ENCODE data around the gene ANO9. TPM values are rescaled to one million over a fixed set of nuclear protein-coding genes. Genes with fewer than 3 reads are reported as not detected.
"Not testable (repeated sequence)": the region's sequence is repeated elsewhere in the genome, so short reads cannot be mapped to it uniquely, and the experiment has no call there.

ANO9 gene
- total RNA-seq, 3 donors from 2014 or later: 0.32 to 14.2 (median 9.8) TPM

- peak overlapping the region; percentile 42 to 75 (median 65) for H3K4me3 ChIP-seq
Observed at GRCh38 chr11:415640-416041, 26.2 kb downstream of the ANO9 start.

GRCh38 chr11:414318-414857, 27.4 kb downstream of the ANO9 start:
- Histone ChIP-seq H3K4me3 (peak overlapping the region; percentile 42 to 75 (median 65)), H3K36me3 (no peaks in the 10 kb centered on the region), H3K4me1 (peaks cover 0 to 8% of the 10 kb centered on the region in 2 donors), H3K9me3 (no peaks in the 10 kb centered on the region), H3K27me3 (peaks cover 0 to 3% of the 10 kb centered on the region in 2 donors), H3K27ac (peak overlapping the region in 1 of 2 donors; percentile 52)
- TF ChIP-seq POLR2AphosphoS5 (IDR thresholded peaks at IDR 0.05) (no peak), CTCF (IDR thresholded peaks at IDR 0.05) (no peak), POLR2A (IDR thresholded peaks at IDR 0.05) (no peak)
- no peak for DNase-seq (ENCODE audit: low spot score in 2 of 2)
- intact Hi-C loops (cut with DNase I; ENCODE audit: low total_unique reads): loop anchor here (2.0 kb wide), 1 partner anchor 78 kb away; no protein-coding TSS in a partner anchor

More at GRCh38 chr11:415640-416041, 26.2 kb downstream of the ANO9 start:
- peaks cover 0 to 3% of the 10 kb centered on the region in 2 donors for H3K27me3 ChIP-seq
- DNase-seq (ENCODE audit: low spot score in 2 of 2): no peak
- no peaks in the 10 kb centered on the region for H3K36me3 ChIP-seq
- H3K27ac ChIP-seq: peak overlapping the region in 1 of 2 donors; percentile 86
- no peaks in the 10 kb centered on the region for H3K9me3 ChIP-seq
- intact Hi-C loops (cut with DNase I; ENCODE audit: low total_unique reads): loop anchor here (2.0 to 5.0 kb wide), 2 partner anchors 79 to 1287 kb away; no protein-coding TSS in a partner anchor
- TF ChIP-seq CTCF (IDR thresholded peaks at IDR 0.05) (no peak), POLR2AphosphoS5 (IDR thresholded peaks at IDR 0.05) (no peak), POLR2A (IDR thresholded peaks at IDR 0.05) (no peak)
- peaks cover 0 to 8% of the 10 kb centered on the region in 2 donors for H3K4me1 ChIP-seq

- Histone ChIP-seq H3K36me3 (no peaks in the 10 kb centered on the region), H3K27me3 (no peaks in the 10 kb centered on the region), H3K9me3 (no peaks in the 10 kb centered on the region), H3K4me3 (no peak overlapping the region), H3K4me1 (peaks cover 0 to 8% of the 10 kb centered on the region in 2 donors), H3K27ac (no peak overlapping the region)
- DNase-seq (ENCODE audit: low spot score in 2 of 2): no peak
- TF ChIP-seq CTCF (IDR thresholded peaks at IDR 0.05): no peak
- no peak for TF ChIP-seq POLR2A (IDR thresholded peaks at IDR 0.05)
- TF ChIP-seq POLR2AphosphoS5 (IDR thresholded peaks at IDR 0.05): no peak
- intact Hi-C loops (cut with DNase I; ENCODE audit: low total_unique reads): loop anchor here (2.0 kb wide), 1 partner anchor 77 kb away; no protein-coding TSS in a partner anchor
Observed at GRCh38 chr11:413120-414081, 28.4 kb downstream of the ANO9 start.

GRCh38 chr11:412641-413119, 29.1 kb downstream of the ANO9 start:
- H3K4me1 ChIP-seq: peaks cover 0 to 8% of the 10 kb centered on the region in 2 donors

GRCh38 chr11:411520-411919, 30.3 kb downstream of the ANO9 start:
- H3K4me3 ChIP-seq; H3K27me3 ChIP-seq; H3K9me3 ChIP-seq; DNase-seq (ENCODE audit: low spot score in 2 of 2); H3K4me1 ChIP-seq; H3K36me3 ChIP-seq; intact Hi-C loops (cut with DNase I; ENCODE audit: low total_unique reads); H3K27ac ChIP-seq: not testable (repeated sequence)

More at GRCh38 chr11:412641-413119, 29.1 kb downstream of the ANO9 start:
- intact Hi-C loops (cut with DNase I; ENCODE audit: low total_unique reads): no loop called here
- Histone ChIP-seq H3K36me3 (no peaks in the 10 kb centered on the region), H3K27me3 (no peaks in the 10 kb centered on the region), H3K4me3 (no peak overlapping the region), H3K9me3 (no peaks in the 10 kb centered on the region), H3K27ac (no peak overlapping the region)
- no peak for DNase-seq (ENCODE audit: low spot score in 2 of 2)
- TF ChIP-seq POLR2AphosphoS5 (IDR thresholded peaks at IDR 0.05) (no peak), POLR2A (IDR thresholded peaks at IDR 0.05) (no peak), CTCF (IDR thresholded peaks at IDR 0.05) (no peak)

- H3K36me3 ChIP-seq; DNase-seq (ENCODE audit: low spot score in 2 of 2); H3K27ac ChIP-seq; H3K4me3 ChIP-seq; intact Hi-C loops (cut with DNase I; ENCODE audit: low total_unique reads); H3K27me3 ChIP-seq; H3K9me3 ChIP-seq; H3K4me1 ChIP-seq: not testable (repeated sequence)
Observed at GRCh38 chr11:410711-411110, 31.1 kb downstream of the ANO9 start.

Measured in breast epithelium (tissue), 4 donors.